Stimulated activated CD8-positive, alpha-beta memory T cell treated with anti-CD3 and anti-CD28 coated beads, Interleukin-2, amount 100 ng/mL, for 48 hours (primary cell): ENCODE data around the gene SLIT3.

Experiments
- DNase-seq, 2 donors: peaks; one replicate each; pipeline ENCODE4 v3.0.0-alpha.2; 2020; ENCODE audit warnings: low read depth in 2 of 2

Gene SLIT3

DNA sequence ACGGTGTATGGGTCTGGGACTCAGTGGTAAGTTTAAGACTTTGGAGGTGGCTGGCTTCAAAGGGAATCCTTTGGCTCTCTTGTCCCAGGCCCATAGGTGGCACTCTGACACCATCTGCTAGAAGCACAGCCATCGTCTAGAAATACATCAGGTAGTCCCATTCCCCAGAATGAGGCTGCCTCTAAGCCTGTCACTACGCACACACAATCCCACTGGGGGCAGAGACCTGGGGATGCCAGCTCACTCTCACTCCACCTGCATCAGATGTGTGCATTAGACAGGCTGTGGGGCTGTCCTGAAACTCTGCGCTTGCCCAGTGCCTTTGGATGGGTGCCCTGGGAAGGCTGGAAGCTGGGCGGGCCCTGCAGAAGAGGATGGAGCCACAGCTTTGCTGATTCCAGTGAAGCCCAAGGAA is 594.3 kb downstream of the SLIT3 start:
- DNase-seq = peak; percentile 9 to 19

GRCh38 chr5:168705321-168705720 is 595.6 kb downstream of the SLIT3 start:
- no peak for DNase-seq

DNA sequence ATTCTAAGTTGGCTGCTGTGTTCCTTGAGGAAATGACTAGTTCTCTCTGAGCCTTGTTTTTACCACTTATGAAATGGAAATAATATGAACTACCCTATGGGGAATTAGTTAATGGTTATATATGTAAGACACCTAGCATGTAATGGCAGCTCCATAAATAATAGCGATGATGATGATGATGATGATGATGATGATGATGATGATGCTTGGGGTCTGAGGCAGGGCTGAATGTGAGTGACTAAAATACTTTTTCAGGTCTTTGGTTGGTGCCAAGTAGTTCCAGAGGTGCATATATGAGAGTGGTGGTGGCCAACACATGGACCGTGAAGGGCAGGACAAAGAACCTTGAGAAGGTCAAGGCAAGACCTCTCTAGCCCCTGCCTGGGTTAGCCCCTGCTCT is 598.4 kb downstream of the SLIT3 start:
- no peak for DNase-seq

GRCh38 chr5:168701641-168702040 is 599.3 kb downstream of the SLIT3 start:
- no peak for DNase-seq

DNA sequence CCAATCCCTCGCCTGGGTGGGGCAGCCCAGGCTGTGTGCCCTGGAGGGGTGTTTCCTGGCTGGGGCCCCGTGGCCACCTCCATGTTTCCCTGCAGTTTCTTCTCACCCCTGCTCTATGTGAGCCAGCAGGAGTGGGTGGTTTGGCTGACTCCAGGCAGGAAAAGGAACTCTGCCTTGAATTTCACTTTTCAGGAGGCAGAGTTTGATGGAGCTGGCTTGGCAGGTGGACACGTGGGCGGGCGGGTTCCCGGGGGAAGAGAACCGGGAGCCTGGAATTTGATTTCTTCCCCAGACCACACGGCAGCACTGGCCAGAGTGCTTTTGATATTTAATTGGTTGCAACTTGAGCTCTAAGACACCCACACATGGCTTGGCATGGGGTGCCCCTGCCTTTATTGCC is 601.9 kb downstream of the SLIT3 start:
- DNase-seq = no peak

DNA sequence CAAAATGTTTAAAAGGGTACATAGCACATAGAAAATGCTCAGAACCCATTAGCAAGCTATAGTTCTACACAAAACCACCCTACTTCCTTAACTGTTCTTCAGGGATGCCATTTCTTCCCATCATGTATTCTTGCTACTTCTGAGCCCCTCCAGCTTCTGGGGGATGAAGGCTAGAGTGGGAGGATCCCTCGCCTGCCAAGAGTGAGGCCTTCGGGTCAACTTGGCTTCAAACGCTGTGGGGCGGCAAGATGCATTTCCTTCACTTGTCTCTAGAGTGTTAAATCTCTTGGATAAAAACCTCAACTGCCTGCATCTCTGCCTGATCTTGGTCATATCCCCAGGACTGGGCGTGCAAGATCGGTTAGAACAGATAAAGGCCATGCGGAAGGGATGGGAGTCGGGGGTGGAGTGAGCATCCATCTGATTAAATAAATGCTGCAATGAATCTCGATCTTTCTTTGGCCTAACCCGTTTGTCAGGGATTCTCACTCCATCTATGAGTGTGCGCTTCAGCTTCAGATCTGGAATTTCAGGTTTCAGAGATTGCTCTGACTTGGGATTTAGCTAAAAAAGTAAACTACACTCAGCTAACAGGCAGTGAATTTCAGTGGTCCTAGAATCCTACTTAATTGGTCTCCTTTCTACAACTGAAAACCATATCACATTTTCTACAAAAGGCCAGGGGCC is 603.8 kb downstream of the SLIT3 start:
- no peak for DNase-seq

- DNase-seq = no peak
Observed at GRCh38 chr5:168696611-168697010, 604.3 kb downstream of the SLIT3 start.

DNA sequence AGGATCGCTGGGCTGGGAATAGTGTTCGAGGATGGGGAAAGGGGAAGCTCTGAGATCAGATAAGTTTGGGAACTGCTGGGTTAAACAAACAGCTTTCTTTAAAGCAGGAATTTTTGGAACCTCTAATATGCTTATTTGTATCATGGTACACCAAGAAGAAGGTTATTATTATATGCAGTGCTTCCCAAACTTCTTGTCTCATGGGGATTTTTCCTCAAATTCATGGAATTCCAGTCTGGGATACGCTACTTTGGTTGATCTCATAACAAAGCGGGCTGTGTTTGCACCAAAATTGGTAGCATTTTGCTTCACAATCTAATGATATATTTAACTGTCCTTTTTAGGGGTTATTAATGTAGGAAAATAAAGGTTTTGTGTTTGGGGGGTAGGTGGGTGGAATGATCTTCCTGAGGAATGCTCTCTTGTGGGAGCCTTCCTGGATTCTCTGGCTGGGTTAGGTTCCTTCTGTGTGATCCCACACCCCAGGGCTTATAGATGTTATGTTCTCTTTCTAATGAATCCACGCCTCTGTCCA is 605.6 kb downstream of the SLIT3 start:
- no peak for DNase-seq

GRCh38 chr5:168694289-168694688 is 606.6 kb downstream of the SLIT3 start:
- DNase-seq = no peak

- DNase-seq = no peak
Observed at GRCh38 chr5:168693883-168694282, 607.1 kb downstream of the SLIT3 start.

DNA sequence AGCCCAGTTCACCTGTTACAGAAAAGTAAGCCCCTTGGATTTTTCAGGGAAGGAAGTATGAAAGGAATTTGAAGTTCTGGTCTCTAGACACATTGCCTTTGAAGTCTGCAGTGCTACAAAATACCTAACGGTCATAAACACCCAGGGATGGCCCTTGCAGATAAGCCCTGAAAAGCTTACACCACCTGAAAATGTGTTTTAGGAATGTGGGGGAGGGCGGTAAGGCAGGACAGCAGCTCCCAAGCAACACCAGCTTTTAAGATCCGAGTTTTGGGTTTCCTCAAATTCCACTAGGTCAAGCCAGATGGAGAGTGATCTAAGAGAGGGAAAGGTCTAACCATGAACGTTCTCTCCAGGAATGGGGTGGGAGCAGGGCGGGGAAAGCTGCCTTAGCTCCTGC is 607.6 kb downstream of the SLIT3 start:
- DNase-seq = no peak

GRCh38 chr5:168691891-168692290 is 609.0 kb downstream of the SLIT3 start:
- DNase-seq = no peak

GRCh38 chr5:168689260-168689659 is 611.7 kb downstream of the SLIT3 start:
- DNase-seq = no peak

GRCh38 chr5:168686837-168687236 is 614.1 kb downstream of the SLIT3 start:
- no peak for DNase-seq

- no peak for DNase-seq
Observed at GRCh38 chr5:168685566-168685965, 615.4 kb downstream of the SLIT3 start.

GRCh38 chr5:168683927-168684295 is 617.0 kb downstream of the SLIT3 start:
- DNase-seq = no peak

GRCh38 chr5:168683247-168683926 is 617.6 kb downstream of the SLIT3 start:
- DNase-seq = peak; percentile 12 to 13

- DNase-seq = no peak
Observed at GRCh38 chr5:168681556-168682183, 619.3 kb downstream of the SLIT3 start.

DNA sequence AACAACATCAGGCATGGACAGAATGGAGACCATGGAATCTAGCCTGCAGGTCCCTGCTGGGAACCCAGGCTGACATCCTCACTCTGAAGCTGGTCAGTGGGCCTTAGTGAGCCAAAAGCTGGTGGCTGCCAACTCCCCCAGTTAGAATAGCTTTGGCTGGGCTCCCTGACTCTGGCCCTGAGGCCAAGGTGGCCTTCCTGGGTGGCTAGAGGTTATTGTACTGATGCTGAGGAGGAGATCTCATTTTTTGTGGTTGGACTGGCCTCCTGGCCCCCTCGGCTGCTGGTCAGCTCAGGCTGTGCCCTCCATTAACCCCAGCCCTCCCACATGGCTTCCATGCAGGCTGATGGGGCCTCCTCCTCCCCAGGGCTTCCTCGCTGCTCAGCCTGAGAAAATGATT is 620.5 kb downstream of the SLIT3 start:
- DNase-seq = no peak

GRCh38 chr5:168679515-168679920 is 621.4 kb downstream of the SLIT3 start:
- peak; percentile 38 to 51 for DNase-seq

GRCh38 chr5:168676501-168676900 is 624.4 kb downstream of the SLIT3 start:
- DNase-seq = no peak

GRCh38 chr5:168675883-168676408 is 625.0 kb downstream of the SLIT3 start:
- no peak for DNase-seq
